CD4-positive, CD25-positive, alpha-beta regulatory T cell (primary cell): ENCODE data around the gene LRRFIP1. TPM values are rescaled to one million over a fixed set of nuclear protein-coding genes. Genes with fewer than 3 reads are reported as not detected.

ENCODE experiments used
- ATAC-seq, 2 donors: fragments of 150-1000 bp; cut with Tn5 transposase; one replicate each; pipeline ENCODE4 v1.10.0; 2021; ENCODE audit warnings: low read depth in 2 of 2, moderate number of reproducible peaks in 2 of 2, moderate library complexity in 1 of 2
- DNase-seq, 3 donors: peaks; one replicate each; pipeline versions ENCODE4 v3.0.0 to v3.0.0-alpha.2; 2012 to 2022; ENCODE audit warnings: mixed read lengths in 1 of 3
- H3K27ac ChIP-seq: one replicate; pipeline ENCODE4 v1.7.0; 2013; ENCODE audit warnings: mild to moderate bottlenecking, low read length; ENCODE audit not compliant: insufficient read depth, poor library complexity, severe bottlenecking
- H3K27me3 ChIP-seq: one replicate; pipeline ENCODE4 v1.7.0; 2013; ENCODE audit warnings: low read length; ENCODE audit not compliant: control insufficient read depth, insufficient read depth
- H3K36me3 ChIP-seq: one replicate; pipeline ENCODE4 v1.7.0; 2013; ENCODE audit warnings: mild to moderate bottlenecking, low read length, moderate library complexity; ENCODE audit not compliant: control insufficient read depth, insufficient read depth
- H3K4me1 ChIP-seq: 2 replicates; pipeline ENCODE4 v1.7.0; 2013; ENCODE audit warnings: mild to moderate bottlenecking, low read length; ENCODE audit not compliant: insufficient read depth, control insufficient read depth, poor library complexity, severe bottlenecking
- H3K4me3 ChIP-seq: one replicate; pipeline ENCODE4 v1.7.0; 2013; ENCODE audit warnings: low read depth, mild to moderate bottlenecking, low read length, moderate library complexity
- H3K9me3 ChIP-seq, 2 experiments: 1 replicate in 1 of 2; 2 replicates in 1 of 2; pipeline ENCODE4 v1.7.0; 2013; ENCODE audit warnings: low read length in 2 of 2, mild to moderate bottlenecking in 1 of 2, moderate library complexity in 1 of 2; ENCODE audit not compliant: control insufficient read depth in 2 of 2
- H3K27ac Mint-ChIP-seq, 3 donors: one replicate each; pipeline ENCODE4 v1.8.0; 2020 to 2022; ENCODE audit warnings: mild to moderate bottlenecking in 3 of 3, mixed read lengths in 3 of 3, moderate library complexity in 2 of 3
- H3K27me3 Mint-ChIP-seq: one replicate; pipeline ENCODE4 v1.8.0; 2022; ENCODE audit warnings: mild to moderate bottlenecking, mixed read lengths
- H3K36me3 Mint-ChIP-seq: one replicate; pipeline ENCODE4 v1.8.0; 2020; ENCODE audit warnings: mixed read lengths
- H3K4me1 Mint-ChIP-seq, 4 donors: one replicate each; pipeline ENCODE4 v1.8.0; 2020 to 2022; ENCODE audit warnings: mixed read lengths in 4 of 4, mild to moderate bottlenecking in 1 of 4
- H3K4me3 Mint-ChIP-seq, 4 donors: one replicate each; pipeline ENCODE4 v1.8.0; 2020 to 2022; ENCODE audit warnings: mild to moderate bottlenecking in 4 of 4, mixed read lengths in 4 of 4, moderate library complexity in 3 of 4
- H3K9me3 Mint-ChIP-seq, 7 donors: one replicate each; pipeline ENCODE4 v1.8.0; 2020 to 2022; ENCODE audit warnings: mixed read lengths in 7 of 7, mild to moderate bottlenecking in 3 of 7, moderate library complexity in 2 of 7
- polyA plus RNA-seq, 4 donors: library from polyadenylated mRNA; unstranded; fragments of 300-500 nt; fragmentation: Illumina TruSeq; gene quantifications; one replicate each; pipeline ENCODE4 v1.2.3, GENCODE V29; 2021
- total RNA-seq: library from RNA; stranded (reverse); gene quantifications from one replicate; pipeline ENCODE4 v1.2.3, GENCODE V29; 2022

Gene LRRFIP1
- total and polyA plus RNA-seq, 5 donors from 2014 or later: 69.4 to 183 (median 80.3) TPM

GRCh38 chr2:237727363-237727762, 100.0 kb downstream of the LRRFIP1 start:
- DNase-seq (no peak), ATAC-seq (no peak)
- H3K36me3 Mint-ChIP-seq: peaks cover 8% of the 10 kb centered on the region
- H3K27me3 Mint-ChIP-seq: no peaks in the 10 kb centered on the region
- H3K9me3 ChIP-seq: no peaks in the 10 kb centered on the region
- H3K4me1 Mint-ChIP-seq: peaks cover 38 to 80% (median 60%) of the 10 kb centered on the region in 4 donors
- peak overlapping the region in 1 of 3 donors; percentile 56 for H3K27ac Mint-ChIP-seq
- peaks cover 14% of the 10 kb centered on the region for H3K36me3 ChIP-seq
- H3K4me3 ChIP-seq: no peak overlapping the region
- no peak overlapping the region for H3K4me3 Mint-ChIP-seq
- H3K27ac ChIP-seq: no peak overlapping the region
- H3K9me3 Mint-ChIP-seq: no peaks in the 10 kb centered on the region
- H3K4me1 ChIP-seq: peaks cover 33% of the 10 kb centered on the region
- no peaks in the 10 kb centered on the region for H3K27me3 ChIP-seq

- H3K4me1 Mint-ChIP-seq: peaks cover 48 to 75% (median 60%) of the 10 kb centered on the region in 4 donors
- H3K27me3 Mint-ChIP-seq: no peaks in the 10 kb centered on the region
- peak overlapping the region in 1 of 4 donors; percentile 51 for H3K4me3 Mint-ChIP-seq
- no peaks in the 10 kb centered on the region for H3K27me3 ChIP-seq
- no peak overlapping the region for H3K4me3 ChIP-seq
- no peak overlapping the region for H3K27ac ChIP-seq
- no peak for ATAC-seq
- peaks cover 36% of the 10 kb centered on the region for H3K4me1 ChIP-seq
- H3K36me3 ChIP-seq: peaks cover 12% of the 10 kb centered on the region
- no peak for DNase-seq
- H3K9me3 Mint-ChIP-seq: no peaks in the 10 kb centered on the region
- H3K27ac Mint-ChIP-seq: peak overlapping the region in 2 of 3 donors; percentile 56 to 83
- H3K9me3 ChIP-seq: no peaks in the 10 kb centered on the region
- H3K36me3 Mint-ChIP-seq: peaks cover 8% of the 10 kb centered on the region
Measured at GRCh38 chr2:237729681-237730475, 102.5 kb downstream of the LRRFIP1 start.

- Mint-ChIP-seq H3K4me3 (peak overlapping the region in 1 of 4 donors; percentile 63), H3K27me3 (no peaks in the 10 kb centered on the region), H3K9me3 (no peaks in the 10 kb centered on the region), H3K4me1 (peaks cover 37 to 64% (median 51%) of the 10 kb centered on the region in 4 donors), H3K36me3 (peaks cover 8% of the 10 kb centered on the region), H3K27ac (peak overlapping the region; percentile 83 to 90 (median 85))
- peak overlapping the region; percentile 18 for H3K4me3 ChIP-seq
- no peaks in the 10 kb centered on the region for H3K9me3 ChIP-seq
- peaks cover 21% of the 10 kb centered on the region for H3K36me3 ChIP-seq
- ATAC-seq: peak; percentile 67 to 73
- H3K27me3 ChIP-seq: no peaks in the 10 kb centered on the region
- peak overlapping the region; percentile 28 for H3K27ac ChIP-seq
- peak in 1 of 3 donors; percentile 49 for DNase-seq
- peaks cover 36% of the 10 kb centered on the region for H3K4me1 ChIP-seq
Measured at GRCh38 chr2:237731663-237732062, 104.3 kb downstream of the LRRFIP1 start.

GRCh38 chr2:237732070-237732469, 104.7 kb downstream of the LRRFIP1 start:
- Histone ChIP-seq H3K4me1 (peaks cover 36% of the 10 kb centered on the region), H3K4me3 (peak overlapping the region; percentile 3), H3K36me3 (peaks cover 24% of the 10 kb centered on the region), H3K27me3 (no peaks in the 10 kb centered on the region), H3K9me3 (no peaks in the 10 kb centered on the region), H3K27ac (peak overlapping the region; percentile 28)
- peak overlapping the region in 3 of 4 donors; percentile 41 to 63 (median 51) for H3K4me3 Mint-ChIP-seq
- H3K27ac Mint-ChIP-seq: peak overlapping the region; percentile 60 to 85 (median 67)
- H3K36me3 Mint-ChIP-seq: peaks cover 8% of the 10 kb centered on the region
- ATAC-seq (no peak), DNase-seq (no peak)
- H3K4me1 Mint-ChIP-seq: peaks cover 34 to 60% (median 48%) of the 10 kb centered on the region in 4 donors
- no peaks in the 10 kb centered on the region for H3K9me3 Mint-ChIP-seq
- H3K27me3 Mint-ChIP-seq: no peaks in the 10 kb centered on the region

- peak overlapping the region; percentile 56 to 72 (median 65) for H3K4me3 Mint-ChIP-seq
- no peaks in the 10 kb centered on the region for H3K27me3 Mint-ChIP-seq
- no peak for DNase-seq
- Histone ChIP-seq H3K27ac (peak overlapping the region; percentile 28), H3K27me3 (no peaks in the 10 kb centered on the region), H3K36me3 (peaks cover 32% of the 10 kb centered on the region), H3K9me3 (no peaks in the 10 kb centered on the region), H3K4me3 (no peak overlapping the region), H3K4me1 (peaks cover 36% of the 10 kb centered on the region)
- H3K36me3 Mint-ChIP-seq: peaks cover 10% of the 10 kb centered on the region
- H3K4me1 Mint-ChIP-seq: peaks cover 34 to 55% (median 46%) of the 10 kb centered on the region in 4 donors
- ATAC-seq: no peak
- no peaks in the 10 kb centered on the region for H3K9me3 Mint-ChIP-seq
- H3K27ac Mint-ChIP-seq: peak overlapping the region; percentile 47 to 85 (median 50)
Measured at GRCh38 chr2:237732790-237733381, 105.5 kb downstream of the LRRFIP1 start.

GRCh38 chr2:237733677-237734300, 106.4 kb downstream of the LRRFIP1 start:
- DNase-seq (no peak), ATAC-seq (no peak)
- peaks cover 37 to 49% (median 43%) of the 10 kb centered on the region in 4 donors for H3K4me1 Mint-ChIP-seq
- peaks cover 35% of the 10 kb centered on the region for H3K36me3 ChIP-seq
- H3K4me3 Mint-ChIP-seq: peak overlapping the region in 1 of 4 donors; percentile 72
- no peak overlapping the region for H3K4me3 ChIP-seq
- no peaks in the 10 kb centered on the region for H3K27me3 Mint-ChIP-seq
- H3K27me3 ChIP-seq: no peaks in the 10 kb centered on the region
- H3K27ac Mint-ChIP-seq: peak overlapping the region in 2 of 3 donors; percentile 53 to 83
- peaks cover 12% of the 10 kb centered on the region for H3K36me3 Mint-ChIP-seq
- H3K9me3 ChIP-seq: no peaks in the 10 kb centered on the region
- H3K4me1 ChIP-seq: peaks cover 36% of the 10 kb centered on the region
- H3K9me3 Mint-ChIP-seq: no peaks in the 10 kb centered on the region
- H3K27ac ChIP-seq: no peak overlapping the region

GRCh38 chr2:237734905-237735623, 107.7 kb downstream of the LRRFIP1 start:
- Histone ChIP-seq H3K9me3 (no peaks in the 10 kb centered on the region), H3K36me3 (peaks cover 43% of the 10 kb centered on the region), H3K27me3 (no peaks in the 10 kb centered on the region), H3K27ac (no peak overlapping the region), H3K4me3 (no peak overlapping the region), H3K4me1 (peaks cover 35% of the 10 kb centered on the region)
- ATAC-seq (no peak), DNase-seq (no peak)
- Mint-ChIP-seq H3K27ac (peak overlapping the region in 1 of 3 donors; percentile 72), H3K4me1 (peaks cover 38 to 52% (median 44%) of the 10 kb centered on the region in 4 donors), H3K9me3 (no peaks in the 10 kb centered on the region), H3K4me3 (no peak overlapping the region), H3K27me3 (no peaks in the 10 kb centered on the region), H3K36me3 (peaks cover 12% of the 10 kb centered on the region)
